EL (cell line): ENCODE data around the gene PDCD1LG2.
"Not testable (repeated sequence)": the region's sequence is repeated elsewhere in the genome, so short reads cannot be mapped to it uniquely, and the experiment has no call there.

ENCODE experiments used
- DNase-seq: peaks from one replicate; pipeline ENCODE4 v3.0.0-alpha.2; 2016

The PDCD1LG2 gene

DNA sequence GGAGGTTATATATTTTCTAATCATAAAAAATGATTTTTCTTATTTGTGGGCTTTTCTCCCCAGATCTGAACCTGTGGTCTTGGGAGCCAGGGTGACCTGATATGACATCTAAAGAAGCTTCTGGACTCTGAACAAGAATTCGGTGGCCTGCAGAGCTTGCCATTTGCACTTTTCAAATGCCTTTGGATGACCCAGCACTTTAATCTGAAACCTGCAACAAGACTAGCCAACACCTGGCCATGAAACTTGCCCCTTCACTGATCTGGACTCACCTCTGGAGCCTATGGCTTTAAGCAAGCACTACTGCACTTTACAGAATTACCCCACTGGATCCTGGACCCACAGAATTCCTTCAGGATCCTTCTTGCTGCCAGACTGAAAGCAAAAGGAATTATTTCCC is 59.6 kb downstream of the PDCD1LG2 start:
- DNase-seq = no peak

DNA sequence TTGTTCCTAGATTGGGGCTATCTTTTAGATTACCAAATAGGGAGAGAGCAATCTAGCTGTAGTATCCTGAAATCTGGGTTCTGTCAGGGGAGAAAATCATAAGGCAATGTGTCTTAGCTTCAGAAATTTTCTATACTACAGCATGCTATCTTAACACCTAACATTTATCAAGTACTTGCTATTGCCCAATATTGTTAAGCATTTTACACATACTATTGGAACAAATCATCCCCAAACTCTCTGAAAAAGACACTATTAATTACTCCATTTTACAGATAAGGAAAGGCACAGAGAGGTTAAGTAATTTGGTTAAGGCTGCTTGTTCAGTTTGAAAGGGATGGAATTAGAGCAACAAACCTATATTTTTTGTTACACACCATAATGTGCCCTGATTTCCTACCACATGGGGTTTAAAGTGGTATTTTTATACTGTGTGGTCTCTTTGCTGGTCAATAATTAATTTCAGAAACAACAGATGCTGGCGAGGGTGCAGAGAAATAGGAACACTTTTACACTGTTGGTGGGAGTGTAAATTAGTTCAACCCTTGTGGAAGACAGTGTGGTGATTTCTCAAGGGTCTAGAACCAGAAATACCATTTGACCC is 61.4 kb downstream of the PDCD1LG2 start:
- DNase-seq = no peak

DNA sequence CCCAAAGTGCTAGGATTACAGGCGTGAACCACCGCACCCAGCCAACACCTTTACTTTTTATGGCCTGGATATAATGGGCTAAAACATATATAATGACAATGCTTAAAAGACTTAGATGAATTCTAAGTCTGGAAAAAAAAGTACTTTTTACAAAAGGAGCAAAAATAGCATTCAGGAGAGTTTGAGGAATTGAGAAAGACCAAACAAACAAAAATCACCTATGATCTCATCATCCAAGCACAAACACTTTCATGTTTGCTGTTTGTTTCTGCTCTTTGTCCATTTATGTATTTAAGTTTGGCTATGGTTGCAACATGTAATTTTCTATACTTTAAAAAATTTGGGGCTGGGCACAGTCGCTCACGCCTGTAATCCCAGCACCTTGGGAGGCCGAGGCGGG is 63.8 kb downstream of the PDCD1LG2 start:
- no peak for DNase-seq

GRCh38 chr9:5575000-5575399 is 64.7 kb downstream of the PDCD1LG2 start:
- DNase-seq = no peak

DNA sequence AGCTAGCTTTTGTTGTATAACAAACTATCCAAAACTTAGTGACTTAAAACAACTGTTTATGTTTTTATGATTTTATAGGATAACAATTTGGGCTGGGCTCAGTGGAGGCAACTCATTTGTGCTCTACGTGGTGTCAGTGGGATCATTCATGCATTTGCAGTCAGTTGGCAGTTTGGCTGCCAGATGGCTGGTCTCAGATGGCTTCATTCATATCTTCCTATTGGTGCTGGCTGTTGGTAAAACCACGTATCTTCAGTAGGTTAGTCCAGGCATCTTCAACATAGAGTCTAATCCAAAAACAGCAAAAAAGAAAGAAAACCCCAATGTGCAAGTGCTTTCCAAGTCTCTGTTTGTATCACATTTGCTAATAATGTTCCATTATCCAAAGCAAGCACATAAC is 66.9 kb downstream of the PDCD1LG2 start:
- DNase-seq = no peak

DNA sequence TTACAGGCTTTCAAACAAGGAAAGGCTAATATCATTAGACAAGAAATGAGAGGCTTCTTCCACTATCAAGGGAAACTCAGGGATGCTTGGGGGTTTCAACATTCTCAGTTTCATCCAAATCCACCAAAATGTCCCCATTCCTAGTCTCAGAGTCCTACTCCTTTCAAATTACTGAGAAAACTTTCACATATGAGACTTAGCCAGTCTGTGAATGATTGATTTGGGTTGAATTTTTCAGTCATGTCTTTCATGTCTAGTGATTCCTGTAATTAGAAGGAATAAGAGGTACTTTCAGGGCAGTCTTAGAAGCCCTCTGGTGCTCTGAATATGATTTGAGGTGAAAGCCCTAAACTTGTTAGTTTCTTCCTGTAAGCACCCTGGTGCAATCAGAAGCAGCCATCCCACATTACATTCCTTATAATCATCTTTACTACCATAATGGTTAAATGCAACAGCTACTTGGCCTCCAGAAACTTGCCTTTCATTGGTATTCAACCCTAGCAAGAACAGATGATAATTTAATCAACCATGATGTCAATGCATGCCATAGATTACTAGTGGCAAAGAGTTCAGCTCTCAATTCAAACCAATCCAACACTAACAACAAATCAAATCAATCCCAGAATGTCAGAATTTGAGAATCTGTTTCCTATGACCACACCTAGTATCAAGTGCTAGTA is 67.8 kb downstream of the PDCD1LG2 start:
- DNase-seq = peak; percentile 22

DNA sequence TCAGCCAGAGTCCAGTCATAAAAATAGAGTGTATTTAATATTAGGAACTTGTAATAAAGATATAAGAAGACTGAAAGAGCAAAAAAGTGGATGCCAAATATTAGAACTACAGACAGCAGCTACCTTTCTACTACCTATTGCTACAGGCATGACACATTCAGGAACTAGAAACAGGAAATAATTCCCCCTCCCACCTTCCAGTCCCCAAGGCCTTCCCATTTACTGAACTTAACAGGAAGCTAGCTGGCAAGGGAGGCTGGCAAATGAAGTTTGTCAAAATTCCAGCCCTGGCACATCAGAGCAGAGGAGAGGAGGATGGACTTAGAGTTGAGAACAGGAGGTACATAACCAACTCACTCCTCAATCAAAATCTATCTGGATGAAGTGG is 68.4 kb downstream of the PDCD1LG2 start:
- DNase-seq = no peak

DNA sequence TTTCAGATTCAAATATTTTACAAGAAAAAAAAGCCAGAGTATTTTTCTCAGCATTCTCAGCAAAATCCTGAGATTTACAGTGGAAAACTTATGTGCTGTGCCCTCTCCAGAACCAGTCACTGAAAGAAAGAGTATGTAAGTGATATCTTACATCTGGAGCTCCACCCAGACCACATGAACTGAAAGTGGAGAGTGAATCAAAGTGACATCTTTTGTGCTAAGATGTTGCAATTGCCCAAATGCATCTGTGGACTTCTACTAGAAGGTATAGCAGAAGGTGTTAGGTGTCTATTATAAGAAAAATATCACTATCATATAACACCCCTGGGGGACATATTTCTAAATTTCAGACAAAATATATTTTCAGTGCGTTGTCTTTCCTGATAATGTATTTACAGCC is 69.5 kb downstream of the PDCD1LG2 start:
- no peak for DNase-seq

DNA sequence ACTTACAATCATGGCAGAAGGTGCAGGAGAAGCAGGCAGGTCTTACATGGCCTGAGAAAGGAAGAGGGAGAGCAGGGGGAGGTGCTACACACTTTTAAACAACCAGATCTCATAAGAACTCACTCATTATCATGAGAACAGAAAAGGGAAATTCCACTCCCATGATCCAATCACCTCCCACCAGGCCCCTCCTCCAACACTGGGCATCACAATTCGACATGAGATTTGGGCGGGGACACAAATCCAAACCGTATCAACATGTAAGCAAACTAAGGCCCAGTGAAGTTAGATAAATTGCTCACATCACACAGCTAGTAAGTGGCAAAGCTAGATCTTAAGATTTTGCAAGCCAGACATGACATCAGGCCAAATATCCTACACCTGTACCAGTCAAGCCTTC is 70.3 kb downstream of the PDCD1LG2 start:
- no peak for DNase-seq

- DNase-seq = not testable (repeated sequence)
Measured at GRCh38 chr9:5581706-5582105, 71.4 kb downstream of the PDCD1LG2 start.

GRCh38 chr9:5582835-5583195 is 72.5 kb downstream of the PDCD1LG2 start:
- peak; percentile 51 for DNase-seq

GRCh38 chr9:5586391-5586802 is 76.1 kb downstream of the PDCD1LG2 start:
- peak; percentile 73 for DNase-seq

DNA sequence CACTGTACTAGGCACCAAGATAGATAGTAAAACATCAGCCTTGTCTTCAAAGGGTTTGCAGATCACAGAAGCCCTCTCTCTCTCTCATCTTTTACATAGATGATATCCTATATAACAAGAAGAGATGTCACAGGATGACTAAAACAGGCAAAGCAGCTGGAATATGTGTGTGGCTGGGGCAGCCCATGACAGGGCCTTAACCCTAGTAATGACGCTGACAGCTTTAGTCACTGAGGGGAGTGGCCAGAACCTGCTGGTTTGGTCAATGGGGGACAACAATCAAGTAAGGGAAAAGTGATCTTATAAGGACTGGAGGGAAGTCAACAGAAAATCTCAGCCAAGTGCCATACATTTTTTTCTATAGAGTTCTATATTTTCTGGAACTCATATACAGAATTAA is 76.7 kb downstream of the PDCD1LG2 start:
- peak; percentile 84 for DNase-seq

- no peak for DNase-seq
Measured at GRCh38 chr9:5592231-5592630, 81.9 kb downstream of the PDCD1LG2 start.

DNA sequence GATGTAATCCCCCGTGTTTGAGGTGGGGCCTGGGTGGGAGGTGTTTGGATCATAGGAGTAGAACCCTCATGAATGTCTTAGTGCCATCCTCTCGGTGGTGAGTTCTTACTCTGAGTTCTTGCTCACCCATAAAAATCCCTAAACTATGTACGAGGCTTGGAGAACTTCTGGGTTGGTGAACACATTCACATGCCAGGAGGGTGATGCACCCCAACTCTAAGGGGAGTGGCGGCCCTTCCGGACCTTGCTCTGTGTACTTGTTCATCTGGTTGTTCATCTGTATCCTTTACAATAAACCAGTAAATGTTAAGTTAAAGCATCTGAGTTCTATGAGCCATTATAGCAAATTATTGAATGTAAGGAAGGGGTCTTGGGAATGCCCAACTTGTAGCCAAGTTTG is 82.6 kb downstream of the PDCD1LG2 start:
- DNase-seq = no peak

- no peak for DNase-seq
Measured at GRCh38 chr9:5593904-5594303, 83.6 kb downstream of the PDCD1LG2 start.

- DNase-seq = no peak
Measured at GRCh38 chr9:5596173-5596572, 85.8 kb downstream of the PDCD1LG2 start.

DNA sequence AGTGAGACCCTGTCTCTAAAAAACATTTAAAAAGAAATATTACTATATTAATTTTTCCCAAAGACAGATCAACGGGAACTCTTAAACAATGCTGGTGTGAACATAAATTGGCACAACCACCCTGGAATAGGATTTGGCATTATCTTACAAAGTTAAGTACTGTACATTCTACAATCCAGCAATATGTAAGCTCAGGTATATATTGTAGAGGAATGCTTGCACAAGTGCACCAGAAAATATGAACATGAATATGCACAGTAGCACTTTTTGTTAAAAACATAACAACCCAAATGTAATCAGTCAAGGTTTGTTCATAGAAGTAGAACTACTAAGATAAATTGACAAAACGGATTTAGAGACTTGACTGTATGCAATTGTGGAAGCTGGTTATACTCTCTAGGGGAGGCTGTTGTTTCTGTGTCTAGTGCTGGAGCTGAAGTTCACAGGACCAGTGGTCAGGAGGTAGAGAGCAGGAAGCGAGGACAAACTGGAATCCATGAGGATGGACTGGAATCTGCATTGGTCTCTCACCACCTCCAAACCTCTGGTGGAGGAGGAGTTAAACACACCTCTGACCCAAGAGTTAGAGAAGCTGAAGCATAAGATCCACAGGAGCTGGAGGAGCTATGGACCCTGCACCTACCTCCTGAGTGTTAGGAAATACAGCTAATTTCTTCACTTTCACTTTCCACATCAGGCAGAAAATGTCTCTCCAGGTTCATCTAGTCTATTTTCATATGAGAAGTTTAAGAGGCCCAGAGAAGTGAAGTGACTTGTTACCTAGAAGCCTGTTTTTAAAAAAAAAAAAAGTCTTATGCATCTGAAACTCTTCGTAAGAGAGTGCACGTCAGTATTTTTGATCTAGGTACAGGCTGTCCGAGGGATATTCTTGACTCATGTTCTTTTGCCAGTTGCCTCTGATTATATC is 98.2 kb downstream of the PDCD1LG2 start:
- no peak for DNase-seq

- no peak for DNase-seq
Measured at GRCh38 chr9:5609226-5609596, 98.9 kb downstream of the PDCD1LG2 start.

DNA sequence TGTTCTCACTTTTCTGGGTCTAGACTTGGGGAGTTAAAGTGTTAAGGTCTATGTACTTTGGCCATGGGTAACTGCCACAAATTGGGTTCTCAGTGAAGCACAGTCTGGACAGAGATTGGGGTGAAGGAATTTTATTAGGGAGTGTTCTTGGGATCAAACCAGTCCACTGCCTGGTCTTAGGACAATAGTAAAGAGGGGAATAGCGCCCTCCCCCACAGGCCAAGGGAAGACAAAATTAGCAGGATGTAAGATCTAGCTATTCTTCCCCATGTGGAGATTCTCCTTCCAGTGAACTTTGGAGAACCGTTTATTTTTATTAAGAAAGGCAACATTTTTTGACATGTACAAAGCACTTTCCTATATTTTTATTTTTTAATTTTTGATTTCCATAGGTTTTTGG is 100.2 kb downstream of the PDCD1LG2 start:
- DNase-seq = no peak

GRCh38 chr9:5611321-5612184 is 101.2 kb downstream of the PDCD1LG2 start:
- no peak for DNase-seq

- no peak for DNase-seq
Measured at GRCh38 chr9:5612185-5612530, 101.8 kb downstream of the PDCD1LG2 start.

GRCh38 chr9:5614192-5614591 is 103.9 kb downstream of the PDCD1LG2 start:
- DNase-seq = no peak
